CD4-positive, alpha-beta T cell treated with Interleukin-21 for 1 hour (primary cell): ENCODE measurements around the gene TMED6.
"Not testable (repeated sequence)": the region's sequence is repeated elsewhere in the genome, so short reads cannot be mapped to it uniquely, and the experiment has no call there.

Experiments
- DNase-seq: peaks from one replicate; pipeline ENCODE4 v3.0.0-alpha.2; 2020

Gene TMED6

GRCh38 chr16:69296771-69297170 lies 54.8 kb downstream of the TMED6 start:
- DNase-seq, result not testable (repeated sequence)

GRCh38 chr16:69294051-69294450 lies 57.5 kb downstream of the TMED6 start:
- no peak for DNase-seq

GRCh38 chr16:69293401-69293800 lies 58.2 kb downstream of the TMED6 start:
- no peak for DNase-seq
